Loucy (cell line): ENCODE data around the gene CD28.

ENCODE experiments used
- H2AFZ ChIP-seq: fragments of 200-600 bp; sonication (generic); 2 replicates; pipeline ENCODE4 v1.6.0; 2016; ENCODE audit warnings: antibody characterized with exemption, mild to moderate bottlenecking, low read length, moderate library complexity
- H3F3A ChIP-seq: fragments of 200-600 bp; 2 replicates; pipeline ENCODE4 v1.6.0; 2016; ENCODE audit warnings: antibody characterized with exemption, low read depth, mild to moderate bottlenecking
- H3K27me3 ChIP-seq: fragments of 200-600 bp; sonication (generic); 2 replicates; pipeline ENCODE4 v1.6.1; 2014; ENCODE audit warnings: low read length, mild to moderate bottlenecking; ENCODE audit not compliant: insufficient read depth, poor library complexity, severe bottlenecking
- H3K36me3 ChIP-seq: fragments of 200-600 bp; sonication (generic); 2 replicates; pipeline ENCODE4 v1.6.1; 2016; ENCODE audit warnings: low read length; ENCODE audit not compliant: insufficient read depth
- H3K4me1 ChIP-seq: fragments of 200-600 bp; sonication (generic); 2 replicates; pipeline ENCODE4 v1.5.1; 2014; ENCODE audit warnings: low read length, mild to moderate bottlenecking; ENCODE audit not compliant: insufficient read depth, poor library complexity, severe bottlenecking
- H3K4me2 ChIP-seq: fragments of 200-600 bp; sonication (generic); 2 replicates; pipeline ENCODE4 v1.6.0; 2014; ENCODE audit warnings: antibody characterized with exemption, low read length, low read depth, mild to moderate bottlenecking; ENCODE audit not compliant: poor library complexity, severe bottlenecking
- H3K4me3 ChIP-seq: fragments of 200-600 bp; sonication (generic); 2 replicates; pipeline ENCODE4 v1.5.1; 2014; ENCODE audit warnings: low read length, mild to moderate bottlenecking, mixed read lengths; ENCODE audit not compliant: poor library complexity, severe bottlenecking
- H3K79me2 ChIP-seq: fragments of 200-600 bp; sonication (generic); 2 replicates; pipeline ENCODE4 v1.6.1; 2014; ENCODE audit warnings: low read length; ENCODE audit not compliant: insufficient read depth
- H3K9ac ChIP-seq: fragments of 200-600 bp; sonication (generic); 2 replicates; pipeline ENCODE4 v1.6.0; 2014; ENCODE audit warnings: mild to moderate bottlenecking, low read depth, low read length, moderate library complexity; ENCODE audit not compliant: poor library complexity, severe bottlenecking
- H3K9me2 ChIP-seq: fragments of 200-600 bp; sonication (generic); replicated peaks from 2 replicates; pipeline ENCODE4 v1.6.1; 2016; ENCODE audit warnings: low read depth, low read length, mixed read lengths
- H3K9me3 ChIP-seq: fragments of 200-600 bp; sonication (generic); 2 replicates; pipeline ENCODE4 v1.6.1; 2014; ENCODE audit warnings: mild to moderate bottlenecking, antibody characterized with exemption, low read length, low read depth; ENCODE audit not compliant: insufficient read depth
- H4K20me1 ChIP-seq: fragments of 200-600 bp; sonication (generic); 2 replicates; pipeline ENCODE4 v1.6.0; 2014; ENCODE audit warnings: antibody characterized with exemption, low read length, mild to moderate bottlenecking; ENCODE audit not compliant: insufficient read depth, poor library complexity, severe bottlenecking
- EZH2phosphoT487 ChIP-seq: fragments of 200-600 bp; IDR thresholded peaks from 2 replicates; pipeline ENCODE4 v1.6.1; 2018; ENCODE audit warnings: antibody characterized with exemption, mild to moderate bottlenecking, moderate library complexity, borderline replicate concordance
- TF ChIP-seq, protein P1 (sequence below): fragments of 200-600 bp; sonication (generic); conservative IDR thresholded peaks from 2 replicates; pipeline ENCODE4 v1.5.1; 2014; ENCODE audit warnings: mild to moderate bottlenecking, antibody characterized with exemption, low read length

The CD28 gene

DNA sequence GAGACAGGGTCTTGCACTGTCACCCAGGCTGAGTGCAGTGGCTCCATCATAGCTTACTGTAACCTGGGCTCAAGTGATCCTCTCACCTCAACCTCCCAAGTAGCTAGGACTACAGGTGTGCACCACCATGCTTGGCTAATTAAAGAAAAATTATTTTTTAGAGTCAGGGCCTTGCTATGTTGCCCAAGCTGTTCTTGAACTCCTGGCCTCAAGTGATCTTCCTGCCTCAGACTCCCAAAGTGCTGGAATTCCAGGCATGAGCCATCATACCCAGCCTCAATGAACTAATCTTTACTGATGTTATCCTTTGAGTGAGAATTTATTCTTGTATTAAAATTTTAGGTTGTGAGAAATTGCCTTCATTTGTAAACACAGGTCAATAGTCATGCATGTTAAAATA, 27.0 kb upstream of the CD28 start:
- no peaks in the 10 kb centered on the region for H3K27me3 ChIP-seq
- H3K4me1 ChIP-seq, result peaks cover 32% of the 10 kb centered on the region
- no peaks in the 10 kb centered on the region for H3K79me2 ChIP-seq
- no peaks in the 10 kb centered on the region for H3K9me3 ChIP-seq
- H3F3A ChIP-seq, result no peaks in the 10 kb centered on the region
- no peak overlapping the region for H3K4me2 ChIP-seq
- H3K9me2 ChIP-seq, result no peaks in the 10 kb centered on the region
- TF ChIP-seq EZH2phosphoT487, result no peak
- TF ChIP-seq, protein P1, sequence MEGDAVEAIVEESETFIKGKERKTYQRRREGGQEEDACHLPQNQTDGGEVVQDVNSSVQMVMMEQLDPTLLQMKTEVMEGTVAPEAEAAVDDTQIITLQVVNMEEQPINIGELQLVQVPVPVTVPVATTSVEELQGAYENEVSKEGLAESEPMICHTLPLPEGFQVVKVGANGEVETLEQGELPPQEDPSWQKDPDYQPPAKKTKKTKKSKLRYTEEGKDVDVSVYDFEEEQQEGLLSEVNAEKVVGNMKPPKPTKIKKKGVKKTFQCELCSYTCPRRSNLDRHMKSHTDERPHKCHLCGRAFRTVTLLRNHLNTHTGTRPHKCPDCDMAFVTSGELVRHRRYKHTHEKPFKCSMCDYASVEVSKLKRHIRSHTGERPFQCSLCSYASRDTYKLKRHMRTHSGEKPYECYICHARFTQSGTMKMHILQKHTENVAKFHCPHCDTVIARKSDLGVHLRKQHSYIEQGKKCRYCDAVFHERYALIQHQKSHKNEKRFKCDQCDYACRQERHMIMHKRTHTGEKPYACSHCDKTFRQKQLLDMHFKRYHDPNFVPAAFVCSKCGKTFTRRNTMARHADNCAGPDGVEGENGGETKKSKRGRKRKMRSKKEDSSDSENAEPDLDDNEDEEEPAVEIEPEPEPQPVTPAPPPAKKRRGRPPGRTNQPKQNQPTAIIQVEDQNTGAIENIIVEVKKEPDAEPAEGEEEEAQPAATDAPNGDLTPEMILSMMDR, result no peak
- no peak overlapping the region for H2AFZ ChIP-seq
- H3K4me3 ChIP-seq, result no peak overlapping the region
- H3K36me3 ChIP-seq, result no peaks in the 10 kb centered on the region
- no peak overlapping the region for H3K9ac ChIP-seq
- no peaks in the 10 kb centered on the region for H4K20me1 ChIP-seq

DNA sequence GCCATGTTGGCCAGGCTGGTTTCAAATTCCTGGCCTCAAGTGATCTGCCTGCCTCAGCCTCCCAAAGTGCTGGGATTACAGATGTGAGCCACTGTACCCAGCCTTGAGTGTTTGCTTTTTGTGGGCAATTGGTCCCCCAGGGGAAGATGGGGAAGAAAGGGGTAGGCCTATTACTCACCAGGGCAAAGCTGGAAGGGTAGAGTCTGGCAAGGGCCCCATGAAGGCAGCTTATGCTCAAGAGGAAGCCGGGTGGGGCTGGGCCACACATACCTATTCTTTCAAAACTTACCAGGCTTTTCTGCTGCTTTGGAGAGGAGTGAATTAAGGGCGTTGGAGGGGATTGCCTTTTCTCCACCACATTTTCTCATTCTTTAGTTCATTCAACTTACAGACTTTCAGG, 24.5 kb upstream of the CD28 start:
- Histone ChIP-seq H3K36me3 (no peaks in the 10 kb centered on the region), H3K9ac (no peak overlapping the region), H3K4me3 (no peak overlapping the region), H2AFZ (peak overlapping the region; percentile 51; the same call in 1 of the 2 replicates), H4K20me1 (no peaks in the 10 kb centered on the region), H3K9me2 (no peaks in the 10 kb centered on the region), H3K79me2 (no peaks in the 10 kb centered on the region), H3K27me3 (no peaks in the 10 kb centered on the region), H3K4me2 (no peak overlapping the region), H3K4me1 (peaks cover 23% of the 10 kb centered on the region), H3K9me3 (no peaks in the 10 kb centered on the region), H3F3A (no peaks in the 10 kb centered on the region)
- TF ChIP-seq EZH2phosphoT487, result no peak
- TF ChIP-seq, protein P1, result no peak

DNA sequence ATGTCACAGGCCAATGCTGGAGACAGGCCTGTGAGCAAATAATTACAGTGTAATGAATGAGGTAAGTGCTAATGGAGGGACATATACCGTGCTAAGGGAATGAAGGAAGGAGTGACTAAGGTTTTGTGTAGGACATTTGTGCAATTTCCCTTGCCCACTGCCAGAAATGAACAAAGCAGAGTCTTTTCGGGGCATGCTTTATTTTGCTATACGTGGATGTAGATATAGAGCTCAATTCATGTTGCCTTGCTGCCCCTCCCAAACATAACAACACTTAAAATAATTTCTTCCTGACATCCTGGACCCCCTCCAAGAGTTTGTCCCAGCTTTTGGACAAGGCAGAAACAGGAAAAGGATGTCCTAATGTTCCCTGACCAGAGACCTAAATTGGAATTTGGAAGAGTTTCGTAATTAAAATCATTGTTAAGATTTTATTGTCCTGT, 23.7 kb upstream of the CD28 start:
- no peak overlapping the region for H3K4me2 ChIP-seq
- no peaks in the 10 kb centered on the region for H3K27me3 ChIP-seq
- H4K20me1 ChIP-seq, result no peaks in the 10 kb centered on the region
- H3K9me2 ChIP-seq, result no peaks in the 10 kb centered on the region
- H3K79me2 ChIP-seq, result no peaks in the 10 kb centered on the region
- H3K9me3 ChIP-seq, result no peaks in the 10 kb centered on the region
- H3K36me3 ChIP-seq, result no peaks in the 10 kb centered on the region
- H2AFZ ChIP-seq, result no peak overlapping the region
- H3K9ac ChIP-seq, result no peak overlapping the region
- TF ChIP-seq EZH2phosphoT487, result no peak
- TF ChIP-seq, protein P1, result no peak
- no peak overlapping the region for H3K4me3 ChIP-seq
- peaks cover 23% of the 10 kb centered on the region for H3K4me1 ChIP-seq
- no peaks in the 10 kb centered on the region for H3F3A ChIP-seq
